HG03520 (cell line): ENCODE results near the gene MOB3C.

Experiments used
- ATAC-seq: cut with Tn5 transposase; IDR thresholded peaks from one replicate; pipeline ENCODE4 v1.9.1; 2021; ENCODE audit warnings: mild to moderate bottlenecking, moderate library complexity; ENCODE audit not compliant: unreplicated experiment

Gene MOB3C

DNA sequence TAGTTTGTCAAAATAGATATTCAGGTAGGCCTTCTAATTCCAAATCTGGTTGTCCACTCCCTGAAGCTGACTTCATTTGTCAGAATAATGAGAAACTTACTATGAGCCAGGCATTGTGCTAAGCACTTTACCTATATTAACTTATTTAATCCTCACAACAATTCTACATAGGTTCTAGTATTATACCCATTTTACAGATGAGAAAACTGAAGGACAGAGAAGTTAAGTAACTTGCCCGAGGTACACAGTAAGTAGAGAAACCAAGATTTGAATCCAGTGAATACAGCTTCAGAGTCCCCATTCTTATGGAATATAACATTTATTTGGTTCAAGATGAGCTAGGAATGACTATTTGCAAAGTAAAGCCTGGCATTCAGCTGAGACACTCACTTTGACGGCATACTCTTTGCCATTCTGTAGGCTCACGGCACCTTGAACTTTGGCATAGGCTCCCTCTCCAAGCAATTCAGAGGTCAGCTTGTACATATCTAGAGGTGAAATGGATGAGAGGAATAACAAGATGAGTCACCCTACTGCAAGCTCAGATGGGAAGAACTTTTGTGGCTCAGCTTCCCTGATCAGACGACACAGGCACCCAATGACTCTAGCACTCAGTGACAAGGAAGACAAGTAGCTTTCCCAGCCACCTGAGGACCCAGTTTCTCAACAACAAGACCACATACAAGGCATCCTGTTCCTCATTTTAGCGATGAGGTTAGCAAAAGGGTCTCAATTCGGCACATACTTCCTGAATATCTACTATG lies 36.3 kb downstream of the MOB3C start:
- ATAC-seq = no peak

DNA sequence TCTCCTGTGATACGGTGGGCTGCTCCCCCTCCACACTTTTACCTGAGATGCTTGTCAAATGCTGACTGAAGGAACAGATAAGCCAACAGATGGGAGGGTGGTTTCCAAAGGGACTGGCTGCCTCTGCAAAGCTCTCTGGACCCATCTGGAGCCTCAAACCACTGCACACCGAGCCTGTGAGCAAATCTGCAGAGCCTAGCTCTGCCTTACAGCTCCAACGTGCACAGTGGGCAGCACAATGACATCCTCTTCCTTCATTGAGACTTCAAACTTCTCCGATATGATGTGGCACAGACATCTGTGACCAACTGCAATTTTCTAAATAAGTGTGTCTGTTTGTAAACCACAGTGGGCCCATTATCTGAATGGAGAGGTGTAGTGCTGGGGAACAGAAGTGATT lies 38.9 kb downstream of the MOB3C start:
- no peak for ATAC-seq

DNA sequence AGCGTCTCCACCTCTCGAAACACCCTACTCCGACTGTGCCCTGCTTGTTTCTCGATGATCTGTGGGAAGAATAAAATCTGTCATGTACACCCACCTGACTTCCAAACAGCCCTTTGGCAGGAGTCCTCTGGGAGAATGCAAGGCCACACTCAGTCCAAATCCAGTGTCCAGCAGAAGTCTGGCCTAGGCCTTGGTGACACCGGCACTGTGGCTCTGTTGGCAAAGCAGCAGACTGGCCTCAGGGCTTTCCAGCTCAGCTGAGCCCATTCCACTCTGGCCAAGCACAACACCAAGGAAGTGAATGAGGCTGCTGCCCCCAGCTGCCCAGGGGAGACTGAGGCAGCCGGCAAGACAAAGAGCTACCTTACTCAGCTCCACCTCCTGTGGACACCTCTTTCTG lies 40.0 kb downstream of the MOB3C start:
- no peak for ATAC-seq

DNA sequence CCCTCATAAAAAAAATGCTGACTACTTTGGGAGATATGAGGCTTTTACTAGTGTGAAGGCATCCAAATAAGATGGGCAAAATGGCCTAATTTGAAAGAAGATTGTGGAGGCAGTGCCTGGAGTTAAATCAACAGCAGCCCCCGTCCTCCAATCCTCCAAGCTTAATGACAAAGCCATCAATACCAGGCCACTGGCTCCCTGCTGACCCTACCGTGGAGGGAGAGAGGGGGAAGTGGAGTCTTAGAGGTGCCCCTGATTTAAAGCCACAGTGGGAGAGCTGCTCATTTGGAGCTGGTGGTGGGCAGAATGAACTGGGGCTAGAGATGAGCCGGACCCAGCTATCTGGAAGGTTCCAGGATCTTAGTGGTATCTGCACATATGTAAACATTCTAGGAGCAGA lies 40.8 kb downstream of the MOB3C start:
- no peak for ATAC-seq

DNA sequence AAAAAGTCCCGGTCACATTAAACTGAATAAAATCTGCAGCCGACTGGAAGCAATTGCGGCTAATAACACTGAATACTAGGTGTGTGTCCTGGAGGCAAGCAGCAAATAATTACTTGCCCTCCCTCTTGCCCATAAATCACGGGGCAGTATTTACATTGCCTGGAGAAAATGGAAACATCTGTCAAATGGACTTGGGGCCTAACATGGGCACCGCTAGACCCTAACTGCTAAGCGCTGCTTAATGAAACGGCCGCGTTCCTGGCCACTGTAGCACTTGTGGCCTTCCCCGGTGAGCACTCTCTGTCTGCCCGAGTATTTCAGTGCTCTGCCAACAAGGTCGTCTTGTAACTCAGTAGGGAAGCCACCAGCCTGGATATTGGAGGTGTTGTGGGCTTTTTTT lies 41.3 kb downstream of the MOB3C start:
- ATAC-seq = no peak

DNA sequence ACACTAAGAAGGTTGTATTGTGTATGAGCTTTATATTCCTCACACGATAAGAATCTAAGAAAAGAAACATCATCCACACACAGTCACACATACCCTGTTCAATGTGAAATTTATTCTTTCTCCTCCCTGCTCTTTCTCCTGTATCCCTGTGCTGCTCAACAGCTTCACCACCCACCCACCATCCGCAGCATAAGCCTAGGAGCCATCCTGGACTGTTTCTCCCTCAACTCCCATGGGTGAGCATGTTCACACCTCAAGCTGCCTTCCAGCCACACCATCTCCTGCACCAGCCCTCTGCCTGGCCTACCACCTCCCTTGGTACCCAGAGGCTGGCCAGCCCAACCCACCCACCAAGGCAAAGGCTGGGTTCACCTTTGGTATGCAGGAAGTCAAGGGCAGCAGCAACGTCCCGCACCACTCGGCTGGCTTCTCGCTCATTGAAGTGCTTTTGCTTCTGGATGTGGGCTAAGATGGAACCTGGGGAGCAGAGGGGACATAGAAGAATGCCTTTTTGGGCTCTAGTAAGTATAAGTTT lies 44.9 kb downstream of the MOB3C start:
- no peak for ATAC-seq

DNA sequence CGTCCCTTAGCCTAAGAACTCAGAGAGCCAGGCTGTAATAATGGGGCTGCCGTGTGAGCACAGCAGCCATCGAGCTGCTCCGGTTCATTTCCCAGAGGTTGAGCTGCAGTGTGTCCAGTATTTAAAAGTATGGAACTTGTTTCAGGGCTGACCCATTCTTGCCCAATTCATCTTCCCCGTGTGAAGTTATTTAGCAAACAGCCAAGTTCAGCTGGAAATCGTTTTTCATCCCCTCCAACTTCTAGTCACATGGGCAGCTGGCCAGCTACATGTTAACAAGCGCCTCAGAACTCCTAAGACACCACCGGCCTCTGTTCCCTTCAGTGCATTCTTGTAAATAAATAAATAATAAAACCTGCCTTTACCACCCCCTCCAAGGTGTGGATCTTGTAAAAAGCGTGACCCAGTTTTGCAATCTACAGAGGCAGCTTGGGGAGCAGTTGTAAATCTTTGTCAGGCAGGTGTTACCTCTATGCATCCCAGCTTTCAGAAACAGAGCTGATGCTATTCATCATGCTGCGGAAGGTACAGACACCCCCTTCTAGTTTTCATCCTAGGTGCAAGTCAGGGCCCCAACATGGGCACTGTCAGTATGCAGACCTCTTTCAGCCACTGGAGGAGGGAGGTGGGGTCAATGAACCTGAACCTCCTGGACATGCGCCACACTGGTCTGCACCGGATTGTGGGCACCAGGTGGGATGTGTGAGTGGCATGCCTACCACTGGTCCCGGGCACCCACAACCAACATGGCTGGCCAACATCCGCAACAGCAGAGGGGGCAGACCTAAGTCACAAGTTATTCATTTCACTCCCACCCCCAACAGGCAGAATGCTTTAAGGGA lies 46.5 kb downstream of the MOB3C start:
- no peak for ATAC-seq

DNA sequence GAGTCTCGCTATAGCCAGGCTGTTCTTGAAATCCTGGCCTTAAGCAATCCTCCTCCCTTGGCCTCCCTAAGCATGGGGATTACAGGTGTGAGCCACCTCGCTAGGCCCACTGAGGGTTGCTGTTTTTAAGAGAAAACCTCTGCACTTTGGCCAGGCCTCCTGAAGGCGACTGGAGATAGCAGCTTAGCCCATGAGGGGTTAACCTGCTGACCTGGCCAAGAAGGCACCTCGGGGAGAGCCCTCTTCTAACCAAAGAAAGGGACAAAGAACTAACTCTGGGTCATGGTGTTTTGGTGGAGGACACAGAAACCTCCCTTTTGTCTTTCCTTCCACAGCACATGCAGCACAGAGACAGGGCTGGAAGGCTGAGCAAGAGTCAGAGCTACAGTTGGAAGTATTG lies 47.5 kb downstream of the MOB3C start:
- no peak for ATAC-seq

DNA sequence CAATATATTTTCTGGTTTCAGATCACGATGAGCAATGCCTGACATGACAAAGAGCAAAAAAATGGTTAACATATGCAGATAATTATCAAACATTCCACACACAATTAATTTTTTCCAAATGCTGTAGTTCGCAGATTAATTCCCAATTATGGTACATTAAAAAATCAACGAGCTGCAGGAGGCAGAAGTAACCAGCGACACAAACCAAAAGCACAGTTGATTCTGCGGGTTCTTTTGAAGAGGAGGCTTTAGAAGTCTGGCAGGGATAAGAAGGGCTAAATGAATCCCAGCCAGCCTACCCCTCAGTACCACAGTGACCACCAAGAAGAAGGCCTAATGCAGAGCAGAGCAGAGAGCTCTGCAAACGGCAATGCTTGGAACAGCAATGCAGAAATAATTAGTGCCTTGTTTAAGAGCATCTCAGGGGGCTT lies 48.1 kb downstream of the MOB3C start:
- no peak for ATAC-seq

DNA sequence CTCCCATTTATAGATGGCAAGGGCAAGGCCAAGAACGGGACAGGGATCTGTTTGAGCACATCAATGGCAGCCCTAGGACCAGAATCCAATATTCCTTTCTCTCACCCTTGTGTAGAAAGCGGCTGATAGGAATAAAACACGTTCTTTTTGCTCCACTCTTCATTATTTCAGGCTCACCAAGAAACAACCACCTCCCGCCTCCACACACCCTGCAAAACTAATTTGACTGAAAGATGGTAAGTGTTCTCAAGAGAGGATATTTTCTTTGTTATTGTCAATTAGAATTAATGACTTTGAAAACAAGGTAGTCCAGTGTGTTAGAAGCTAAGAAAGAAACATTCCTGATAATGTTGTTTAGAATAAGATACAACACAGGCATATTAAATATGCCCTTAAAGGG lies 53.3 kb downstream of the MOB3C start:
- ATAC-seq = no peak

DNA sequence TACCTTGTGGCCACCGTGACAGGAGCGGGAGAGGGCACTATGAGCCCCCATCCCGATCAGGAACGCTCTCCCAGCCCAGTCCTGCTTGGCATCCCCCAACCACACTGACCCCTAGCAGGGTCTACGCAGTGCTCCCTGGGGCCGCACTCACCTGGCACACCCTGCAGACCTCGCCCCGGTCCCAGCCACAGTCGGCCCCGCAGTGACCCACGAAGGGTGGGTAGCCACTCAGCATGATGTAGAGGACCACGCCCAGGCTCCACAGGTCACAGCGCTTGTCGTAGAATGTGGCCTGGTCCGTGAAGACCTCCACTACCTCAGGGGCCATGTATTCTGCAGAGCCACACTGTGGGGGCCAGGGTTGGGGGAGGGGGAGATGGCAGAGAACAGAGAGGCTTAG lies 54.1 kb downstream of the MOB3C start:
- ATAC-seq = no peak

DNA sequence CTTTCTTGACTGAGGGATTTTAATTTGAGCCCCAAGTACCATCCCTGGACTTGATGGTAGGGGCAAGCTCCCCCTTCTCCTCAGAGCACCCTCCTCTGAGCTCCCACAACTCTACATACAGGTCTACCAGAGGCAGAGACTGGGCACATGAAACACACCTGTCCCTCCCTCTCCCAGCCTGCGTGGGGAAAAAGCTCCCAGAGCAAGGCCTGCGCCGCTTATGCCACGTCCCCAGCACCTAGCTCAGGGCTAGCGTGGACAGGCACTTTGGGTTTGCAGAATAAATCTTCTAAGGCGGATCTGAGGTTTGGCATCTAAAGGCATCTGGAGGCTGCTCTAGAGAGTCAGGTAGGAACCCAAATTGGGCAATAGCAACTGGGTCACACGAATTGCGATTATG lies 57.6 kb downstream of the MOB3C start:
- ATAC-seq = no peak

DNA sequence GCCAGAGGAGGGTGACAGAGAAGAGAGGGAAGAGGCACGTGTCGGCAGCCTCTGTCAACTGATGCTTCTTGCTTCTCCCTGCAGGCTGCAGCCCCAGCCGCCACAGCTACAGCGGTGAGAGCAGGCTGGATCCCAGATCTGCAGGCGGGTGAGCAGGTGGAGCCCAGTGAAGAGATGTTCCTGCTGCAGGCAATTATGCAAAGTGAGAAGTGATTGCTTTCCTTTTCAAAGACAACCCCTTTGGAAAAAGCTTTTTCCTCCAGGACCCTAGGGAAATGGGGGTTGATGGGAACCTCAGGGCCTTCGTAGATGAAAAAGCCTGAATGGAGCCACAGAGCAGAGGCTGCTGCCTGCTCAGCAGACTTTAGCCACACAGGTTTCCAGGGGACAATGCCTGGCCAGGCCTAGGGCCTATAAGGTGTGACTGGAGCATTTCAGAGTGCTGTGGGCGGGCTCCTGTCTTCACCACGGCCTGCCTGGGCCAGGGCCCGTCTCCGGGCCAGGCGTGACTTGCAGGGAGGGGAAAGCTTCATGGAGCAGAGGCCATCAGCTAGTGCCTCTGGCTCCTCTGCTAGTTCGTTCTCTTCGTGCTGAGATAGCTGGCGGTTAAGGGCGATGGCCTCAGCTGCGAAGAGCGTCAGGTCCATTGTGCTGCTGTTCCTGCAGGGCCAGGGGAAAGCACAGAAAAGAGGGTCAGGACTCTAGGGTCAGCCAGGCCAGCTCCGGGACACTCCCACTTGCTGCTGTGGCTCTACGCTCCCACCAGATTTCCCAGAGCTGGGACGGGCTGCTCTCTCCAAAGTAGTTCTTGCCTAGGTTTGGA lies 58.3 kb downstream of the MOB3C start:
- ATAC-seq = no peak
